Astrocyte of the cerebellum (primary cell): ENCODE measurements around the gene HIVEP3.

Experiments
- DNase-seq: peaks from one replicate; pipeline ENCODE4 v3.0.0-alpha.2; 2011; ENCODE audit warnings: low read depth
- H3K4me3 ChIP-seq: 2 replicates; pipeline ENCODE4 v1.5.1; 2011; ENCODE audit warnings: mild to moderate bottlenecking, low read depth, low read length, moderate library complexity
- CTCF ChIP-seq: IDR thresholded peaks from 2 replicates; pipeline ENCODE4 v1.5.1; 2012; ENCODE audit warnings: low read length, low read depth, moderate library complexity, mild to moderate bottlenecking; ENCODE audit errors: missing control alignments
- in situ Hi-C: cut with HindIII; loops from 2 replicates; pipeline ENCODE4 v1.10.0; 2017; ENCODE audit warnings: low sequenced_read_pairs

The HIVEP3 gene

GRCh38 chr1:41535276-41535675 lies 383.4 kb downstream of the HIVEP3 start:
- TF ChIP-seq CTCF: no peak
- in situ Hi-C loops: no loop called here
- no peak overlapping the region for H3K4me3 ChIP-seq
- no peak for DNase-seq

GRCh38 chr1:41534181-41535076 lies 384.3 kb downstream of the HIVEP3 start:
- DNase-seq: no peak
- TF ChIP-seq CTCF: no peak
- H3K4me3 ChIP-seq: no peak overlapping the region
- in situ Hi-C loops: no loop called here

GRCh38 chr1:41533731-41534080 lies 385.0 kb downstream of the HIVEP3 start:
- no peak for DNase-seq
- TF ChIP-seq CTCF: no peak
- H3K4me3 ChIP-seq: no peak overlapping the region
- in situ Hi-C loops: no loop called here

GRCh38 chr1:41533016-41533730 lies 385.5 kb downstream of the HIVEP3 start:
- TF ChIP-seq CTCF: no peak
- no peak overlapping the region for H3K4me3 ChIP-seq
- no peak for DNase-seq
- in situ Hi-C loops: no loop called here

DNA sequence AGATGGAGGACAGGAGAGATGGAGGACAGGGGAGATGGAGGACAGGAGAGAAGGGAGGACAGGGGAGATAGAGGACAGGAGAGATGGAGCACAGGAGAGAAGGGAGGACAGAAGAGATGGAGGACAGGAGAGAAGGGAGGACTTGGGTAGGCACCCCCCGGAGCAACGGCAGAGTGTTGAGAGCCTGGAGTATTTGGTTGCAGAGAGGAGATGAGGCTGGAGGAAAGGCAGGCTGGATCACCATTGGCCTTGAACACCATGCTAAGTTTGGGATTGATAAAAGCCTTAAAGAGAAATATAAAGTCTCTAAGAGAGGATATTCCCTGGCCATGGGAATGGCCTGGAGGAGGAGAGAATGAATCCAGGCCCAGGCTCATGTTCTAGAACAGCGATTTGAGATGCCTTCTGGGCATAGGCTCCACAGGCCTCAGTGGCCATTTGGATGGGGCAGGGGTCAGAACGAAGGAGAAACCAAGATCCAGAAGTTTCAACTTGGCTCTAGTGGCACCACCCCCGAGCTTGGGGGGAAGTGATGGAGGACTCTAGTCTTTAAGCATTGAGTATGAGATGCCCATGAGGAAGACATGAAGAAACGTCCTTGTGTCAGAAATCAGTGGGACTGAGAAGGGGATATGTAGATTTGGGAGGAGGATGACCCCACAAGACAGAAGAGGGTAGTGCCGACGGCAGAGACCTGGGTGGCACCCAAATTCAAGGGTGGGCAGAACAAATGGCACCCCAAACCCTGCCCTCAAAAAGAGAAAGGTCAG lies 386.3 kb downstream of the HIVEP3 start:
- in situ Hi-C loops: no loop called here
- no peak for DNase-seq
- TF ChIP-seq CTCF: no peak
- no peak overlapping the region for H3K4me3 ChIP-seq

- DNase-seq: no peak
These were observed 388.3 kb downstream of the HIVEP3 start for GRCh38 chr1:41530411-41530810.

More at GRCh38 chr1:41530411-41530810, 388.3 kb downstream of the HIVEP3 start:
- no peak for TF ChIP-seq CTCF
- in situ Hi-C loops: no loop called here
- H3K4me3 ChIP-seq: no peak overlapping the region
